Endothelial cell of umbilical vein (primary cell): ENCODE results near the gene DNAH3. TPM values are rescaled to one million over a fixed set of nuclear protein-coding genes. Genes with fewer than 3 reads are reported as not detected.

Experiments
- BruUV-seq: library from RNA; stranded (reverse); fragments of 400-500 nt; replicated peaks from 2 replicates; lab custom pipeline; 2021; lab: Mats Ljungman, UMichigan
- CTCF ChIA-PET: fragments of 300-600, 350-600 bp; sonication (Branson Sonifier 250); formaldehyde crosslinking; loops from one replicate; lab custom pipeline; 2021; ENCODE audit warnings: antibody characterized with exemption, inconsistent platforms; lab: Charles Lee
- POLR2A ChIA-PET: fragments of 300-600, 350-600 bp; sonication (Branson Sonifier 250); formaldehyde crosslinking; loops from one replicate; lab custom pipeline; 2021; ENCODE audit warnings: antibody characterized with exemption, inconsistent platforms; lab: Charles Lee
- DNase-seq: peaks from one replicate; pipeline ENCODE4 v3.0.0-alpha.2; 2011; ENCODE audit warnings: low read depth, low spot score
- FAIRE-seq: peaks from 2 replicates; lab custom pipeline; 2011; peaks lifted over from hg19 to GRCh38; lab: Jason Lieb, UNC
- H2AFZ ChIP-seq: 2 replicates; pipeline ENCODE4 v1.6.0; 2012; ENCODE audit warnings: low read depth, low read length, control low read depth, inconsistent platforms
- H3K27ac ChIP-seq: 2 replicates; pipeline ENCODE4 v1.5.1; 2011; ENCODE audit warnings: low read depth, mild to moderate bottlenecking, control low read depth, low read length, moderate library complexity; ENCODE audit not compliant: insufficient read depth
- H3K27me3 ChIP-seq, 2 experiments: 2 replicates each; pipeline versions ENCODE4 v1.6.0 to v1.6.1; 2011; ENCODE audit warnings: low read length in 2 of 2, mixed read lengths in 1 of 2; ENCODE audit not compliant: control insufficient read depth in 2 of 2, insufficient read depth in 2 of 2
- H3K36me3 ChIP-seq, 2 experiments: 2 replicates in 1 of 2; 3 replicates in 1 of 2; pipeline ENCODE4 v1.5.1; 2011; ENCODE audit warnings: low read length in 2 of 2, mild to moderate bottlenecking in 1 of 2, moderate library complexity in 1 of 2; ENCODE audit not compliant: control insufficient read depth in 2 of 2, insufficient read depth in 2 of 2; ENCODE audit errors: extremely low read depth in 1 of 2
- H3K4me1 ChIP-seq: 3 replicates; pipeline ENCODE4 v1.5.1; 2011; ENCODE audit warnings: mild to moderate bottlenecking, low read length; ENCODE audit not compliant: control insufficient read depth, insufficient read depth; ENCODE audit errors: extremely low read depth
- H3K4me2 ChIP-seq: 2 replicates; pipeline ENCODE4 v1.6.1; 2011; ENCODE audit warnings: low read length, control low read depth, mixed read lengths; ENCODE audit not compliant: insufficient read depth
- H3K4me3 ChIP-seq, 3 experiments: fragments of 200-600 bp in 1 of 3; sonication (generic), shearing (Covaris generic) in 1 of 3; replicated peaks in 1 of 3; 2 replicates each; pipeline ENCODE4 v1.5.1; 2011 to 2016; ENCODE audit warnings: control low read depth in 3 of 3, low read length in 3 of 3, mild to moderate bottlenecking in 2 of 3, inconsistent platforms in 1 of 3, low read depth in 1 of 3, moderate library complexity in 1 of 3; ENCODE audit not compliant: insufficient read depth in 1 of 3
- H3K79me2 ChIP-seq: 2 replicates; pipeline ENCODE4 v1.6.0; 2012; ENCODE audit warnings: low read length, inconsistent platforms; ENCODE audit not compliant: control insufficient read depth, insufficient read depth
- H3K9ac ChIP-seq: replicated peaks from 2 replicates; pipeline ENCODE3; 2011; ENCODE audit warnings: low read length, control low read depth; ENCODE audit not compliant: insufficient read depth; ENCODE audit errors: extremely low read depth
- H3K9me1 ChIP-seq: replicated peaks from 3 replicates; pipeline ENCODE4 v1.6.0; 2011; ENCODE audit warnings: mild to moderate bottlenecking, low read length; ENCODE audit not compliant: control insufficient read depth, insufficient read depth; ENCODE audit errors: extremely low read depth
- H3K9me3 ChIP-seq: replicated peaks from 2 replicates; pipeline ENCODE4 v1.5.1; 2012; ENCODE audit warnings: low read length, inconsistent platforms; ENCODE audit not compliant: control insufficient read depth, insufficient read depth
- H4K20me1 ChIP-seq: replicated peaks from 2 replicates; pipeline ENCODE3; 2011; ENCODE audit warnings: mild to moderate bottlenecking, low read length; ENCODE audit not compliant: control insufficient read depth, insufficient read depth; ENCODE audit errors: extremely low read depth
- EZH2 ChIP-seq: IDR thresholded peaks from 2 replicates; pipeline ENCODE4 v1.6.1; 2012; ENCODE audit warnings: borderline replicate concordance, low read depth, mild to moderate bottlenecking, moderate library complexity, low read length, inconsistent platforms; ENCODE audit not compliant: severe bottlenecking
- FOS ChIP-seq: IDR thresholded peaks from 2 replicates; pipeline ENCODE4 v1.6.1; 2011; ENCODE audit warnings: mild to moderate bottlenecking, low read length, moderate library complexity, borderline replicate concordance; ENCODE audit not compliant: insufficient read depth
- GATA2 ChIP-seq: IDR thresholded peaks from 2 replicates; pipeline ENCODE4 v1.7.0; 2011; ENCODE audit warnings: low read depth, mild to moderate bottlenecking, moderate library complexity, mixed read lengths, low read length; ENCODE audit not compliant: insufficient read length, insufficient read depth
- JUN ChIP-seq: IDR thresholded peaks from 2 replicates; pipeline ENCODE4 v1.6.1; 2011; ENCODE audit warnings: borderline replicate concordance, low read depth; ENCODE audit not compliant: insufficient read length, insufficient read depth
- MYC ChIP-seq: IDR thresholded peaks from one replicate; pipeline ENCODE4 v1.6.1; 2011; ENCODE audit warnings: mild to moderate bottlenecking, low read depth, low read length
- POLR2A ChIP-seq: IDR thresholded peaks from 2 replicates; pipeline ENCODE4 v1.6.1; 2012; ENCODE audit warnings: low read depth, mild to moderate bottlenecking, control low read depth, low read length
- POLR2AphosphoS5 ChIP-seq: IDR thresholded peaks from 2 replicates; pipeline ENCODE4 v1.6.1; 2012; ENCODE audit warnings: low read depth, mild to moderate bottlenecking, control low read depth, low read length, moderate library complexity; ENCODE audit not compliant: insufficient read depth
- dilution Hi-C: fragments of 300-500 bp; cut with MboI; formaldehyde crosslinking; loops from one replicate; pipeline ENCODE4 v1.15.0; 2019; ENCODE audit warnings: low sequenced_read_pairs; ENCODE audit not compliant: extremely low pct_ligation_motif_present
- intact Hi-C: fragments of 100-400 bp; cut with micrococcal nuclease; formaldehyde crosslinking; loops from one replicate; pipeline ENCODE4 v1.10.0; 2022
- polyA plus RNA-seq, 4 experiments: library from polyadenylated mRNA; depleted of rRNA in 3 of 4; stranded (reverse) in 3 of 4; unstranded in 1 of 4; fragments of >200 nt; gene quantifications; 2 replicates each; pipeline versions ENCODE4 v1.2.1 to v1.2.3, GENCODE V29; 2011 to 2012; ENCODE audit warnings: missing spikeins in 1 of 4
- total RNA-seq: library from RNA; stranded (reverse); gene quantifications from 2 replicates; pipeline ENCODE4 v1.2.3, GENCODE V29; 2021
- TF ChIP-seq, protein P1 (sequence below): IDR thresholded peaks from 2 replicates; pipeline ENCODE4 v1.6.1; 2011; ENCODE audit not compliant: insufficient read depth, insufficient read length
- TF ChIP-seq, protein P2 (sequence below), 2 donors: IDR thresholded peaks; 1 replicate in 1 of 2; 2 replicates in 1 of 2; pipeline ENCODE4 v1.5.1; 2011; ENCODE audit warnings: low read length in 2 of 2, mild to moderate bottlenecking in 2 of 2, moderate library complexity in 2 of 2, control low read depth in 1 of 2, inconsistent platforms in 1 of 2, low read depth in 1 of 2; ENCODE audit not compliant: insufficient read depth in 1 of 2; ENCODE audit errors: extremely low read depth in 1 of 2

Gene DNAH3
- total and polyA plus RNA-seq, 2 donors (not counting 3 experiments of a cell fraction or from before 2014, with no cell fraction given), result not detected

DNA sequence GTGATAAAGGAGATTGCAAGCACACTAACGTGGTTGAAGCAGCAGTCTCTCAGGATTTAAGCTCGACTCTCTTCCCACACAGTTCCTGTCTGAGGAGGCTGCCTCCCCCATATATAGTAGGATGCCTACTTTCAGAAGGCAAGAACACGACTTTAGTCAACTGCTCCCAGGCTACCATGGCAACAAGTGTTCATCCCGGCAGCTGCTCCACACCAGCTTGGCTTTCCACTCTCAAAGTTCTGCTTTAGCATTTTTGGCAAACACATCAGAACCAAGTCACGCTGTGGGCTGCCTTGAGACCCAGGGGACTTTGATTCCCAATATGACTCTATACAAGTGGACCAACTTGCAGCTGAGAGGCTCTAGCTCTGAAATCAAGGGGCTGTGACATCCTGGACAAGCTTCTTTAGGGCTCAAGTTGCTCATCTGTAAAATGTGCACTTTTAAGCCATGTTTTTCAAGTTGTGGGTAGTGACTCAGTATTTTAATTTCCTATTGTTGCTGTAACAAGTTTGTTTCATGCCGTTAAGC, 44.2 kb upstream of the DNAH3 start:
- H3K27ac ChIP-seq, result no peak overlapping the region
- no peaks in the 10 kb centered on the region for H3K36me3 ChIP-seq
- FAIRE-seq (no peak), DNase-seq (no peak)
- no peaks in the 10 kb centered on the region for H4K20me1 ChIP-seq
- ChIA-PET CTCF (interaction anchor here (0.6 kb wide), 1 partner anchor 853 kb away, joined by 3 read pairs; no protein-coding TSS in a partner anchor), POLR2A (no interaction called here)
- no peak overlapping the region for H3K4me2 ChIP-seq
- peaks cover 12 to 13% of the 10 kb centered on the region in 2 experiments for H3K27me3 ChIP-seq
- H3K9ac ChIP-seq, result no peak overlapping the region
- dilution Hi-C loops (no loop called here), intact Hi-C loops (no loop called here)
- no peaks in the 10 kb centered on the region for H3K9me3 ChIP-seq
- TF ChIP-seq JUN, result no peak
- no peak for TF ChIP-seq POLR2A
- TF ChIP-seq, protein P1, sequence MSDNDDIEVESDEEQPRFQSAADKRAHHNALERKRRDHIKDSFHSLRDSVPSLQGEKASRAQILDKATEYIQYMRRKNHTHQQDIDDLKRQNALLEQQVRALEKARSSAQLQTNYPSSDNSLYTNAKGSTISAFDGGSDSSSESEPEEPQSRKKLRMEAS, result no peak
- no peak for TF ChIP-seq FOS
- no peak for TF ChIP-seq GATA2
- no peak for TF ChIP-seq EZH2
- TF ChIP-seq, protein P2, sequence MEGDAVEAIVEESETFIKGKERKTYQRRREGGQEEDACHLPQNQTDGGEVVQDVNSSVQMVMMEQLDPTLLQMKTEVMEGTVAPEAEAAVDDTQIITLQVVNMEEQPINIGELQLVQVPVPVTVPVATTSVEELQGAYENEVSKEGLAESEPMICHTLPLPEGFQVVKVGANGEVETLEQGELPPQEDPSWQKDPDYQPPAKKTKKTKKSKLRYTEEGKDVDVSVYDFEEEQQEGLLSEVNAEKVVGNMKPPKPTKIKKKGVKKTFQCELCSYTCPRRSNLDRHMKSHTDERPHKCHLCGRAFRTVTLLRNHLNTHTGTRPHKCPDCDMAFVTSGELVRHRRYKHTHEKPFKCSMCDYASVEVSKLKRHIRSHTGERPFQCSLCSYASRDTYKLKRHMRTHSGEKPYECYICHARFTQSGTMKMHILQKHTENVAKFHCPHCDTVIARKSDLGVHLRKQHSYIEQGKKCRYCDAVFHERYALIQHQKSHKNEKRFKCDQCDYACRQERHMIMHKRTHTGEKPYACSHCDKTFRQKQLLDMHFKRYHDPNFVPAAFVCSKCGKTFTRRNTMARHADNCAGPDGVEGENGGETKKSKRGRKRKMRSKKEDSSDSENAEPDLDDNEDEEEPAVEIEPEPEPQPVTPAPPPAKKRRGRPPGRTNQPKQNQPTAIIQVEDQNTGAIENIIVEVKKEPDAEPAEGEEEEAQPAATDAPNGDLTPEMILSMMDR (IDR thresholded peaks at IDR 0.05; ENCODE audit: extremely low read depth in 1 of 2, insufficient read depth in 1 of 2, low read depth in 1 of 2, low read length in 2 of 2), result no peak
- TF ChIP-seq POLR2AphosphoS5, result no peak
- no peak for TF ChIP-seq MYC
- no peak overlapping the region for H2AFZ ChIP-seq
- no TSS peak for BruUV-seq
- H3K79me2 ChIP-seq, result no peaks in the 10 kb centered on the region
- H3K4me3 ChIP-seq, result no peak overlapping the region
- no peaks in the 10 kb centered on the region for H3K9me1 ChIP-seq
- H3K4me1 ChIP-seq, result no peaks in the 10 kb centered on the region
